Measurements from ENCODE around the gene PCDHB9. TPM values are rescaled to one million over a fixed set of nuclear protein-coding genes. Genes with fewer than 3 reads are reported as not detected.
"Not testable (repeated sequence)": the region's sequence is repeated elsewhere in the genome, so short reads cannot be mapped to it uniquely, and the experiment has no call there.

PCDHB9 gene
- total RNA-seq, 1 experiment from 2014 or later: 0.07 TPM

- Histone ChIP-seq H3K4me3 (replicated peaks in 1 of 2; ENCODE audit: low read depth in 1 of 2, low read length in 2 of 2) (no peak within 1 kb of the TSS), H3K27ac (ENCODE audit: low read depth, low read length) (no peak within 1 kb of the TSS), H4K20me1 (ENCODE audit: insufficient read depth) (no peaks in the 10 kb centered on the region), H3K9me2 (ENCODE audit: insufficient read depth) (no peaks in the 10 kb centered on the region), H3K4me1 (ENCODE audit: control insufficient read depth in 1 of 2, insufficient read depth in 2 of 2, low read length in 2 of 2) (no peaks in the 10 kb centered on the region), H3K27me3 (ENCODE audit: insufficient read depth, low read length) (no peaks in the 10 kb centered on the region), H2AFZ (ENCODE audit: low read depth, low read length, poor library complexity, severe bottlenecking) (no peak within 1 kb of the TSS), H3K36me3 (ENCODE audit: control insufficient read depth in 1 of 2, insufficient read depth in 2 of 2, low read length in 2 of 2) (no peaks in the 10 kb centered on the region), H3K9ac (ENCODE audit: low read length) (no peak within 1 kb of the TSS), H3K79me2 (ENCODE audit: insufficient read depth, low read length) (no peaks in the 10 kb centered on the region), H3K4me2 (ENCODE audit: low read length) (no peak within 1 kb of the TSS), H3K9me3 (ENCODE audit: control insufficient read depth in 1 of 2, insufficient read depth in 1 of 2, low read depth in 1 of 2, low read length in 2 of 2) (peaks cover 0 to 1% of the 10 kb centered on the region in 2 experiments; a peak in 2 of 4 replicates)
- ChIA-PET RAD21 (ENCODE audit: low non-redundant PET in 1 of 2, low total read pairs in 2 of 2, uncharacterized antibody in 2 of 2, unreplicated experiment in 2 of 2) (no interaction called here), POLR2A (no interaction called here), CTCF (interaction anchor here (0.6 to 2.1 kb wide), 3 partner anchors 128 to 372 kb away, joined by 3 to 10 read pairs (median 4); partner anchors contain the start of gene TAF7)
- ATAC-seq (peak; percentile 61; the same call in 1 of the 2 replicates), DNase-seq (ENCODE audit: low read depth, low spot score) (peak; percentile 32)
- no TSS peak for BruUV-seq (replicated peaks)
- intact Hi-C loops (cut with micrococcal nuclease): loop anchor here (2.0 kb wide), 1 partner anchor 367 kb away; no protein-coding TSS in a partner anchor
- TF ChIP-seq, protein P1, sequence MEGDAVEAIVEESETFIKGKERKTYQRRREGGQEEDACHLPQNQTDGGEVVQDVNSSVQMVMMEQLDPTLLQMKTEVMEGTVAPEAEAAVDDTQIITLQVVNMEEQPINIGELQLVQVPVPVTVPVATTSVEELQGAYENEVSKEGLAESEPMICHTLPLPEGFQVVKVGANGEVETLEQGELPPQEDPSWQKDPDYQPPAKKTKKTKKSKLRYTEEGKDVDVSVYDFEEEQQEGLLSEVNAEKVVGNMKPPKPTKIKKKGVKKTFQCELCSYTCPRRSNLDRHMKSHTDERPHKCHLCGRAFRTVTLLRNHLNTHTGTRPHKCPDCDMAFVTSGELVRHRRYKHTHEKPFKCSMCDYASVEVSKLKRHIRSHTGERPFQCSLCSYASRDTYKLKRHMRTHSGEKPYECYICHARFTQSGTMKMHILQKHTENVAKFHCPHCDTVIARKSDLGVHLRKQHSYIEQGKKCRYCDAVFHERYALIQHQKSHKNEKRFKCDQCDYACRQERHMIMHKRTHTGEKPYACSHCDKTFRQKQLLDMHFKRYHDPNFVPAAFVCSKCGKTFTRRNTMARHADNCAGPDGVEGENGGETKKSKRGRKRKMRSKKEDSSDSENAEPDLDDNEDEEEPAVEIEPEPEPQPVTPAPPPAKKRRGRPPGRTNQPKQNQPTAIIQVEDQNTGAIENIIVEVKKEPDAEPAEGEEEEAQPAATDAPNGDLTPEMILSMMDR (IDR thresholded peaks at IDR 0.05 in 2 of 3, conservative IDR thresholded peaks at IDR 0.05 in 1 of 3; ENCODE audit: borderline replicate concordance in 1 of 3, insufficient read depth in 1 of 3, low read depth in 2 of 3, low read length in 2 of 3): peak; percentile 46 to 85 (median 68); a peak in 5 of 6 replicates
- no peak for TF ChIP-seq SRF (IDR thresholded peaks at IDR 0.05; ENCODE audit: low read depth)
- TF ChIP-seq RAD21 (IDR thresholded peaks at IDR 0.05; ENCODE audit: low read depth): peak; percentile 75
Observed at GRCh38 chr5:141192110-141192725, 5.3 kb downstream of the PCDHB9 start, which contains the start of gene PCDHB10. Gene PCDHB10 (plus strand): TSS chr5:141192353. CDS start chr5:141192553, 200 bp downstream.

DNA sequence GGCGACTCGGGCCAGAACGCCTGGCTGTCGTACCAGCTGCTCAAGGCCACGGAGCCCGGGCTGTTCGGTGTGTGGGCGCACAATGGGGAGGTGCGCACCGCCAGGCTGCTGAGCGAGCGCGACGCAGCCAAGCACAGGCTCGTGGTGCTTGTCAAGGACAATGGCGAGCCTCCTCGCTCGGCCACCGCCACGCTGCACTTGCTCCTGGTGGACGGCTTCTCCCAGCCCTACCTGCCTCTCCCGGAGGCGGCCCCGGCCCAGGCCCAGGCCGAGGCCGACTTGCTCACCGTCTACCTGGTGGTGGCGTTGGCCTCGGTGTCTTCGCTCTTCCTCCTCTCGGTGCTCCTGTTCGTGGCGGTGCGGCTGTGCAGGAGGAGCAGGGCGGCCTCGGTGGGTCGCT lies 7.4 kb downstream of the PCDHB9 start:
- H3K27ac ChIP-seq (ENCODE audit: low read depth, low read length); POLR2A ChIA-PET; CTCF ChIA-PET; BruUV-seq (replicated peaks); intact Hi-C loops (cut with micrococcal nuclease); H4K20me1 ChIP-seq (ENCODE audit: insufficient read depth); ATAC-seq; H2AFZ ChIP-seq (ENCODE audit: low read depth, low read length, poor library complexity, severe bottlenecking); H3K79me2 ChIP-seq (ENCODE audit: insufficient read depth, low read length); H3K27me3 ChIP-seq (ENCODE audit: insufficient read depth, low read length); H3K9me2 ChIP-seq (ENCODE audit: insufficient read depth); DNase-seq (ENCODE audit: low read depth, low spot score); H3K4me3 ChIP-seq (replicated peaks in 1 of 2; ENCODE audit: low read depth in 1 of 2, low read length in 2 of 2); H3K4me1 ChIP-seq (ENCODE audit: control insufficient read depth in 1 of 2, insufficient read depth in 2 of 2, low read length in 2 of 2); H3K36me3 ChIP-seq (ENCODE audit: control insufficient read depth in 1 of 2, insufficient read depth in 2 of 2, low read length in 2 of 2); RAD21 ChIA-PET (ENCODE audit: low non-redundant PET in 1 of 2, low total read pairs in 2 of 2, uncharacterized antibody in 2 of 2, unreplicated experiment in 2 of 2); H3K4me2 ChIP-seq (ENCODE audit: low read length); H3K9ac ChIP-seq (ENCODE audit: low read length): not testable (repeated sequence)
- peaks cover 0 to 11% of the 10 kb centered on the region in 2 experiments; a peak in 2 of 4 replicates for H3K9me3 ChIP-seq (ENCODE audit: control insufficient read depth in 1 of 2, insufficient read depth in 1 of 2, low read depth in 1 of 2, low read length in 2 of 2)
